Testis (tissue), 3 donors: ENCODE results near the gene CCP110. TPM values are rescaled to one million over a fixed set of nuclear protein-coding genes. Genes with fewer than 3 reads are reported as not detected.

Experiments used
- DNase-seq: peaks from one replicate; pipeline ENCODE4 v3.0.0-alpha.2; 2019
- H3K27ac ChIP-seq, 2 donors: fragments of 200-600 bp; sonication (generic); one replicate each; pipeline ENCODE4 v1.5.1; 2019
- H3K27me3 ChIP-seq: fragments of 200-600 bp; sonication (generic); one replicate; pipeline ENCODE4 v1.5.1; 2019
- H3K36me3 ChIP-seq: fragments of 200-600 bp; sonication (generic); one replicate; pipeline ENCODE4 v1.5.1; 2017; ENCODE audit warnings: low read depth; ENCODE audit errors: missing control alignments
- H3K4me1 ChIP-seq: fragments of 200-600 bp; sonication (generic); one replicate; pipeline ENCODE4 v1.5.1; 2019
- H3K4me3 ChIP-seq, 2 donors: fragments of 200-600 bp; sonication (generic); one replicate each; pipeline ENCODE4 v1.5.1; 2017 to 2019
- H3K9me3 ChIP-seq: fragments of 200-600 bp; sonication (generic); one replicate; pipeline ENCODE4 v1.5.1; 2017
- POLR2A ChIP-seq: fragments of 450-650 bp; IDR thresholded peaks from one replicate; pipeline ENCODE4 v1.6.1; 2017; ENCODE audit warnings: antibody characterized with exemption, mild to moderate bottlenecking, moderate library complexity
- WGBS, 2 donors: methylation state at CpG; one replicate each; pipeline ENCODE4 v1.1.5; 2018; 5-methylcytosine and 5-hydroxymethylcytosine counted together
- intact Hi-C: fragments of 100-400 bp; cut with DNase I; formaldehyde crosslinking; loops from one replicate; pipeline ENCODE4 v1.15.1; 2023; ENCODE audit warnings: low total_unique reads
- polyA plus RNA-seq: library from polyadenylated mRNA; stranded (reverse); fragments of 350-450 nt; fragmentation: Illumina TruSeq; extraction: RNeasy Lipid Tissue Mini Kit (QIAGEN cat#74804); gene quantifications from one replicate; pipeline ENCODE4 v1.2.3, GENCODE V29; 2014; ENCODE audit warnings: low read depth, low replicate concordance; ENCODE audit not compliant: insufficient read depth
- total RNA-seq, 2 donors: library from RNA; depleted of rRNA; stranded (reverse); fragments of >200 nt; gene quantifications; one replicate each; pipeline ENCODE4 v1.2.3, GENCODE V29; 2016
- TF ChIP-seq, protein P1 (sequence below), 3 experiments: fragments of 450-650 bp in 2 of 3; fragments of 200-600 bp in 1 of 3; sonication (generic) in 1 of 3; IDR thresholded peaks; one replicate each; pipeline ENCODE4 v1.5.1; 2016 to 2019; ENCODE audit warnings: antibody characterized with exemption in 3 of 3, mild to moderate bottlenecking in 2 of 3, moderate library complexity in 1 of 3

Gene CCP110
- total and polyA plus RNA-seq, 3 donors from 2014 or later = 31.0 to 55.7 (median 54.2) TPM

DNA sequence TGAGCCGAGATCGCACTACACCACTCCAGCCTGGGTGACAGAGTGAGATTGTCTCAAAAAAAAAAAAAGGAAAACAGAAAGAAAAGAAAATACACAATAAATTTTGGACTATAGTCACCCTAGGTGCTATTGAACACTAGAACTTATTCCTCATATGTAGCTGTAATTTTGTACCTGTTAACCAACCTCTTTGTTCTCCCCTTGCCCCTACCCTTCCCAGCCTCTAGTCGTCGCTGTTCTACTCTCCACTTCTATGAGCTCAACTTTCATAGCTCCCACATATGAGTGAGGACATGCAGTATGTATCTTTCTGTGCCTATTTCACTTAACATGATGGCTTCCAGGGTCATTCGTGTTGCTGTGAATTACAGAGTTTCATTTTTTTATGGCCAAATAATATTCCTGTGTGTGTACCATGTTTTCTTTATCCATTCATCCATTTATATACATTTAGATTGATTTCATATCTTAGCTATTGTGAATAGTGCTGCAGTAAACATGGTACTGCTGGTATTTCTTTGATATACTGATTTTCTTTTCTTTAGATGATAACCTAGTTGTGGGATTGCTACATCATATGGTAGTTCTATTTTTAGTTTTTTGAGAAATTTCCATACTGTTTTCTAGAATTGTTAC is 60.0 kb downstream of the CCP110 start:
- no peaks in the 10 kb centered on the region for H3K27me3 ChIP-seq
- DNase-seq = peak; percentile 48
- no peaks in the 10 kb centered on the region for H3K36me3 ChIP-seq
- TF ChIP-seq, protein P1, sequence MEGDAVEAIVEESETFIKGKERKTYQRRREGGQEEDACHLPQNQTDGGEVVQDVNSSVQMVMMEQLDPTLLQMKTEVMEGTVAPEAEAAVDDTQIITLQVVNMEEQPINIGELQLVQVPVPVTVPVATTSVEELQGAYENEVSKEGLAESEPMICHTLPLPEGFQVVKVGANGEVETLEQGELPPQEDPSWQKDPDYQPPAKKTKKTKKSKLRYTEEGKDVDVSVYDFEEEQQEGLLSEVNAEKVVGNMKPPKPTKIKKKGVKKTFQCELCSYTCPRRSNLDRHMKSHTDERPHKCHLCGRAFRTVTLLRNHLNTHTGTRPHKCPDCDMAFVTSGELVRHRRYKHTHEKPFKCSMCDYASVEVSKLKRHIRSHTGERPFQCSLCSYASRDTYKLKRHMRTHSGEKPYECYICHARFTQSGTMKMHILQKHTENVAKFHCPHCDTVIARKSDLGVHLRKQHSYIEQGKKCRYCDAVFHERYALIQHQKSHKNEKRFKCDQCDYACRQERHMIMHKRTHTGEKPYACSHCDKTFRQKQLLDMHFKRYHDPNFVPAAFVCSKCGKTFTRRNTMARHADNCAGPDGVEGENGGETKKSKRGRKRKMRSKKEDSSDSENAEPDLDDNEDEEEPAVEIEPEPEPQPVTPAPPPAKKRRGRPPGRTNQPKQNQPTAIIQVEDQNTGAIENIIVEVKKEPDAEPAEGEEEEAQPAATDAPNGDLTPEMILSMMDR (IDR thresholded peaks at IDR 0.05) = peak; percentile 23 to 64 (median 60)
- TF ChIP-seq POLR2A = no peak
- intact Hi-C loops = no loop called here
- no peaks in the 10 kb centered on the region for H3K9me3 ChIP-seq
- 64 to 73% methylated on average over 5 of the region's 5 CpGs for WGBS, 2 donors
- H3K4me1 ChIP-seq = no peaks in the 10 kb centered on the region
- H3K4me3 ChIP-seq = no peak overlapping the region
- H3K27ac ChIP-seq = no peak overlapping the region

- no peaks in the 10 kb centered on the region for H3K36me3 ChIP-seq
- intact Hi-C loops = no loop called here
- no peak overlapping the region for H3K27ac ChIP-seq
Observed at GRCh38 chr16:19588661-19589060, 64.9 kb downstream of the CCP110 start.

DNA sequence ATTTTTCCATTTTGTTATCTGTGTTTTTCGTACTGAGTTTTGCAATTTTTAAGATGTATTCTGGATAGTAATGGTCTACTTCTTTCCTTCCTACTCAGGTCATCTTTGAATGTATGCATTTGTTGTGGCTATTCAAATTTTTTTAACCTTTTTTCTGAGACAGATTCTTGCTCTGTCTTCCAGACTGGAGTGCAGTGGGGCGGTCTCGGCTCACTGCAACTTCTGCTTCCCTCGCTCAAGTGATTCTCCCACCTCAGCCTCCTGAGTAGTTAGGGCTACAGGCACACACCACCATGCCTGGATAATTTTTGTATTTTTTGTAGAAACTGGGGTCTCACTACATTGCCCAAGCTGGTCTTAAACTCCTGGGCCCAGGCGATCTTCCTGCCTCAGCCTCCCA is 65.4 kb downstream of the CCP110 start:
- Histone ChIP-seq H3K9me3 (no peaks in the 10 kb centered on the region), H3K4me3 (no peak overlapping the region), H3K36me3 (no peaks in the 10 kb centered on the region), H3K4me1 (no peaks in the 10 kb centered on the region), H3K27me3 (no peaks in the 10 kb centered on the region), H3K27ac (no peak overlapping the region)
- DNase-seq = no peak
- TF ChIP-seq POLR2A = no peak
- TF ChIP-seq, protein P1 (IDR thresholded peaks at IDR 0.05) = no peak
- WGBS, 2 donors = 87 to 94% methylated on average over 5 of the region's 5 CpGs
- intact Hi-C loops = no loop called here

More at GRCh38 chr16:19588661-19589060, 64.9 kb downstream of the CCP110 start:
- no peak for TF ChIP-seq POLR2A
- TF ChIP-seq, protein P1 (IDR thresholded peaks at IDR 0.05) = no peak
- H3K27me3 ChIP-seq = no peaks in the 10 kb centered on the region
- no peaks in the 10 kb centered on the region for H3K4me1 ChIP-seq
- WGBS, 2 donors = 61 to 62% methylated on average over 5 of the region's 5 CpGs
- no peak for DNase-seq
- no peak overlapping the region for H3K4me3 ChIP-seq
- no peaks in the 10 kb centered on the region for H3K9me3 ChIP-seq

GRCh38 chr16:19589771-19590302 is 66.1 kb downstream of the CCP110 start:
- Histone ChIP-seq H3K9me3 (no peaks in the 10 kb centered on the region), H3K27ac (no peak overlapping the region), H3K4me1 (peaks cover 3% of the 10 kb centered on the region), H3K27me3 (no peaks in the 10 kb centered on the region), H3K4me3 (no peak overlapping the region), H3K36me3 (no peaks in the 10 kb centered on the region)
- intact Hi-C loops = no loop called here
- no peak for TF ChIP-seq POLR2A
- TF ChIP-seq, protein P1 (IDR thresholded peaks at IDR 0.05) = no peak
- DNase-seq = no peak
- WGBS, 2 donors = 63 to 74% methylated on average over 8 of the region's 8 CpGs
